ENCODE measurements around the gene PRR4.

PRR4 gene

GRCh38 chr12:10849425-10849878 is at the start of gene PRR4:
Gene PRR4, minus strand, starts transcription at chr12:10849475. Its CDS starts 38 bp downstream, at chr12:10849437.
- DNase-seq (ENCODE audit: low read depth) = no peak

GRCh38 chr12:10896854-10897253 is 47.6 kb upstream of the PRR4 start:
- DNase-seq (ENCODE audit: low read depth) = no peak

- DNase-seq (ENCODE audit: low read depth) = no peak
These were observed 42.7 kb upstream of the PRR4 start for GRCh38 chr12:10891937-10892336.

- no peak for DNase-seq (ENCODE audit: low read depth)
These were observed 40.0 kb upstream of the PRR4 start for GRCh38 chr12:10889226-10889625.

GRCh38 chr12:10884086-10884725 is 34.9 kb upstream of the PRR4 start, which contains the start of gene PRH1:
Gene PRH1, minus strand, starts transcription at chr12:10884255. Its CDS starts 38 bp downstream, at chr12:10884217.
- no peak for DNase-seq (ENCODE audit: low read depth)

GRCh38 chr12:10873378-10873777 is 24.1 kb upstream of the PRR4 start:
- no peak for DNase-seq (ENCODE audit: low read depth)

GRCh38 chr12:10867381-10867780 is 18.1 kb upstream of the PRR4 start:
- no peak for DNase-seq (ENCODE audit: low read depth)

- DNase-seq (ENCODE audit: low read depth) = no peak
These were observed 14.4 kb upstream of the PRR4 start for GRCh38 chr12:10863512-10864218.

- no peak for DNase-seq (ENCODE audit: low read depth)
These were observed 12.1 kb upstream of the PRR4 start for GRCh38 chr12:10861366-10861765.

- DNase-seq (ENCODE audit: low read depth) = no peak
These were observed 6.5 kb upstream of the PRR4 start for GRCh38 chr12:10855807-10856206.

GRCh38 chr12:10853776-10854175 is 4.5 kb upstream of the PRR4 start:
- DNase-seq (ENCODE audit: low read depth) = no peak

GRCh38 chr12:10851243-10851858 is 2.1 kb upstream of the PRR4 start:
- DNase-seq (ENCODE audit: low read depth) = no peak

- DNase-seq (ENCODE audit: low read depth) = no peak
These were observed 1.5 kb downstream of the PRR4 start for GRCh38 chr12:10847744-10848143.

GRCh38 chr12:10842862-10843261 is 6.4 kb downstream of the PRR4 start:
- DNase-seq (ENCODE audit: low read depth) = no peak

- no peak for DNase-seq (ENCODE audit: low read depth)
These were observed 10.8 kb downstream of the PRR4 start for GRCh38 chr12:10838461-10838860.

- no peak for DNase-seq (ENCODE audit: low read depth)
These were observed 19.3 kb downstream of the PRR4 start for GRCh38 chr12:10829994-10830393.

- no peak for DNase-seq (ENCODE audit: low read depth)
These were observed 23.0 kb downstream of the PRR4 start, which contains the start of gene TAS2R10 for GRCh38 chr12:10826258-10826657. Gene TAS2R10, minus strand, starts transcription at chr12:10826358. Its CDS starts 89 bp downstream, at chr12:10826269.

- DNase-seq (ENCODE audit: low read depth) = no peak
These were observed 24.3 kb downstream of the PRR4 start for GRCh38 chr12:10824957-10825356.

GRCh38 chr12:10811883-10812536 is 37.3 kb downstream of the PRR4 start:
- DNase-seq (ENCODE audit: low read depth) = no peak

GRCh38 chr12:10810068-10810467 is 39.2 kb downstream of the PRR4 start, which contains the start of gene TAS2R9:
Gene TAS2R9, minus strand, starts transcription at chr12:10810168. Its CDS starts 93 bp downstream, at chr12:10810075.
- no peak for DNase-seq (ENCODE audit: low read depth)

- DNase-seq (ENCODE audit: low read depth) = no peak
These were observed 42.1 kb downstream of the PRR4 start, which contains the start of gene TAS2R8 for GRCh38 chr12:10807186-10807585. Gene TAS2R8, minus strand, starts transcription at chr12:10807286. Its CDS starts 306 bp downstream, at chr12:10806980.

GRCh38 chr12:10802587-10802986 is 46.7 kb downstream of the PRR4 start, which contains the start of gene TAS2R7:
Gene TAS2R7, minus strand, starts transcription at chr12:10802627. Its CDS starts 57 bp downstream, at chr12:10802570.
- DNase-seq (ENCODE audit: low read depth) = no peak
